HepG2 (cell line): ENCODE data around the gene SYT7. TPM values are rescaled to one million over a fixed set of nuclear protein-coding genes. Genes with fewer than 3 reads are reported as not detected.

Experiments used
- CEBPB ChIP-seq: IDR thresholded peaks from 2 replicates; pipeline ENCODE4 v1.6.1; 2011; ENCODE audit warnings: low read depth, low read length, improper control_type of control experiment, borderline replicate concordance
- GTF2F1 ChIP-seq: fragments of 150-350 bp; IDR thresholded peaks from 2 replicates; pipeline ENCODE4 v1.6.1; 2014; ENCODE audit warnings: low read length
- LRRFIP1 ChIP-seq: sonication (generic); formaldehyde crosslinking; conservative IDR thresholded peaks from 2 replicates; pipeline ENCODE4 v1.4.0; 2020; ENCODE audit warnings: missing genetic modification reagents
- NRL ChIP-seq: sonication (generic); formaldehyde crosslinking; IDR thresholded peaks from 2 replicates; pipeline ENCODE4 v1.5.0; 2020; ENCODE audit warnings: missing genetic modification reagents, mild to moderate bottlenecking, moderate library complexity, borderline replicate concordance
- POLR2AphosphoS2 ChIP-seq: IDR thresholded peaks from 2 replicates; pipeline ENCODE4 v1.6.1; 2011; ENCODE audit warnings: low read depth, low read length, improper control_type of control experiment
- RFXAP ChIP-seq: sonication (generic); formaldehyde crosslinking; IDR thresholded peaks from 2 replicates; pipeline ENCODE4 v1.4.0; 2020; ENCODE audit warnings: missing genetic modification reagents, borderline replicate concordance
- SIN3B ChIP-seq: fragments of 150-350 bp; IDR thresholded peaks from 2 replicates; pipeline ENCODE4 v1.6.1; 2014; ENCODE audit warnings: low read length
- SOX13 ChIP-seq, 3 experiments: fragments of 450-650 bp in 1 of 3; sonication (generic) in 1 of 3; formaldehyde crosslinking in 1 of 3; IDR thresholded peaks in 2 of 3; conservative IDR thresholded peaks in 1 of 3; 2 replicates each; pipeline versions ENCODE4 v1.5.0 to v1.6.1; 2016 to 2020; ENCODE audit warnings: antibody characterized with exemption in 1 of 3, mild to moderate bottlenecking in 1 of 3, missing compliant biosample characterization in 1 of 3, missing genetic modification reagents in 1 of 3, moderate library complexity in 1 of 3
- ZBTB3 ChIP-seq: sonication (generic); formaldehyde crosslinking; IDR thresholded peaks from 2 replicates; pipeline ENCODE4 v1.4.0; 2020; ENCODE audit warnings: low read depth, mild to moderate bottlenecking, moderate library complexity, missing genetic modification reagents, borderline replicate concordance
- ZFX ChIP-seq: sonication (generic); formaldehyde crosslinking; IDR thresholded peaks from 2 replicates; pipeline ENCODE4 v1.4.0; 2020; ENCODE audit warnings: mild to moderate bottlenecking, low read depth, missing genetic modification reagents, moderate library complexity
- ZFY ChIP-seq: sonication (generic); formaldehyde crosslinking; IDR thresholded peaks from 2 replicates; pipeline ENCODE4 v1.4.0; 2020; ENCODE audit warnings: missing genetic modification reagents
- ZNF274 ChIP-seq: sonication (generic); formaldehyde crosslinking; IDR thresholded peaks from 2 replicates; pipeline ENCODE4 v1.5.1; 2020; ENCODE audit warnings: mild to moderate bottlenecking, missing genetic modification reagents
- ZNF430 ChIP-seq: sonication (generic); formaldehyde crosslinking; IDR thresholded peaks from 2 replicates; pipeline ENCODE4 v1.9.0; 2021; ENCODE audit warnings: mild to moderate bottlenecking, missing genetic modification reagents
- ZNF543 ChIP-seq: sonication (generic); formaldehyde crosslinking; IDR thresholded peaks from 2 replicates; pipeline ENCODE4 v1.4.0; 2020; ENCODE audit warnings: mild to moderate bottlenecking, missing genetic modification reagents
- ZNF674 ChIP-seq: sonication (generic); formaldehyde crosslinking; IDR thresholded peaks from 2 replicates; pipeline ENCODE4 v1.5.0; 2020; ENCODE audit warnings: low read depth, mild to moderate bottlenecking, missing genetic modification reagents
- ZNF782 ChIP-seq: sonication (generic); formaldehyde crosslinking; IDR thresholded peaks from 2 replicates; pipeline ENCODE4 v1.4.0; 2020; ENCODE audit warnings: missing genetic modification reagents, mild to moderate bottlenecking, borderline replicate concordance
- ZNF816 ChIP-seq: sonication (generic); formaldehyde crosslinking; IDR thresholded peaks from 2 replicates; pipeline ENCODE4 v1.8.0; 2022; ENCODE audit warnings: missing genetic modification reagents, mild to moderate bottlenecking, borderline replicate concordance
- ZNF841 ChIP-seq: sonication (generic); formaldehyde crosslinking; IDR thresholded peaks from 2 replicates; pipeline ENCODE4 v1.8.1; 2023; ENCODE audit warnings: missing genetic modification reagents, borderline replicate concordance
- polyA plus RNA-seq, 8 experiments: library from polyadenylated mRNA; depleted of rRNA in 3 of 8; stranded (reverse) in 7 of 8; unstranded in 1 of 8; fragments of >200 nt; fragmentation: Illumina TruSeq in 4 of 8; extraction: Trizol in 4 of 8; gene quantifications; 2 replicates each; pipeline versions ENCODE4 v1.2.1 to v1.2.3, GENCODE V29; 2011 to 2016; ENCODE audit warnings: low read depth in 4 of 8, missing spikeins in 1 of 8, mixed read lengths in 1 of 8; ENCODE audit not compliant: insufficient read depth in 1 of 8
- total RNA-seq, 5 experiments: library from RNA; depleted of rRNA; stranded (reverse); fragments of >200 nt; fragmentation: Illumina TruSeq; extraction: Trizol; gene quantifications; 2 replicates each; pipeline ENCODE4 v1.2.3, GENCODE V29; 2016; ENCODE audit warnings: low read depth in 1 of 5
- TF ChIP-seq, protein P1 (sequence below): sonication (generic); formaldehyde crosslinking; IDR thresholded peaks from 2 replicates; pipeline ENCODE4 v1.4.0; 2020; ENCODE audit warnings: missing genetic modification reagents
- TF ChIP-seq, protein P2 (sequence below): sonication (generic); formaldehyde crosslinking; IDR thresholded peaks from 2 replicates; pipeline ENCODE4 v1.4.0; 2020; ENCODE audit warnings: mild to moderate bottlenecking, missing genetic modification reagents

Gene SYT7
- total and polyA plus RNA-seq, 2 of the 13 experiments (the other 11 are each of a cell fraction or from before 2014, with no cell fraction given): 1.4 to 4.4 TPM

DNA sequence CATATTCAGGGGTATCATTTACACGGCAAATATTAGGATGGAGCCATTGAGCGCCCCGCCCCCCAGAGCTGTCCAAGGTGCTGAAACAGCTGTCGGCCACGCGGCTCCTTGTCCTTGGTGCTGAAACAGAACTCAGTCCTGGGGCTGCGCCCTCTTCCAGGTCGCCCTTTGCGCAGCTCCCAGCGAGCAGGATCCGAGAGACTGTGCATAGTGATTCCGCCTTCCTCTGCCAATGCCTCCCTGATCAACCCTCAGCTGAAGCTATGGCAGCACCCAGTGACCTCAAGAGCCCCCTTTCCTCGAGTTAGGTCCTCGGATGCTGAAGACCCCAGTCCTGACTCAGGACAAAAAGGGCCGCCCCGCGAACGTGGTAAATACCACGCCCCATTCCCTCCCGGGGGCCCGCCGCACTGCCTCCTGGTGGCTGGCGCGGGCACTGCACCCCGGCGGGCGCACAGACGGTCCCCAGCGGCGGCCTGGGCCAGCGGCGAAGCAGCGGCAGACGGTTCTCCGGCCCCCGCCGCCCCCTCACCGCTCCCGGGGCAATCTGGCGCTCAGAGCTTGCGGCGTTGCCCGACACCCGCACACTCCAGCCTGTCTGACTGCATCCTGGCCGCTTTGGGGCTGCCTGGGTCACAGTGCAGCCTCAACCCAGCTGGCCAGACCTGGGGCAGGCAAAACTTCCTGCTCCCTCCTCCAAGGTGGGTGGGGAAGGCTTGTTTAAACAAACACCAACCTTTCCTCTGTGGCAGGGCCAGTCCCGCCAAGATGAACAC is 13.4 kb downstream of the SYT7 start (continued):
- TF ChIP-seq RFXAP (CRISPR knock-in tag): peak; percentile 99
- TF ChIP-seq ZFY (CRISPR knock-in tag): peak; percentile 89
- TF ChIP-seq GTF2F1: no peak
- TF ChIP-seq ZNF782: peak; percentile 100
- TF ChIP-seq ZNF430 (CRISPR knock-in tag): peak; percentile 100
- TF ChIP-seq SOX13 (IDR thresholded peaks at IDR 0.05): no peak
- peak in 1 of 2 experiments; percentile 94; a peak in 2 of 4 replicates for TF ChIP-seq SOX13 (CRISPR knock-in tag; conservative IDR thresholded peaks at IDR 0.05 in 1 of 2, IDR thresholded peaks at IDR 0.05 in 1 of 2)
- peak; percentile 99 for TF ChIP-seq ZNF841 (CRISPR knock-in tag)
- TF ChIP-seq ZNF674 (CRISPR knock-in tag): peak; percentile 100
- TF ChIP-seq ZNF543: peak; percentile 100
- TF ChIP-seq ZNF816 (CRISPR knock-in tag): peak; percentile 100
- TF ChIP-seq, protein P1, sequence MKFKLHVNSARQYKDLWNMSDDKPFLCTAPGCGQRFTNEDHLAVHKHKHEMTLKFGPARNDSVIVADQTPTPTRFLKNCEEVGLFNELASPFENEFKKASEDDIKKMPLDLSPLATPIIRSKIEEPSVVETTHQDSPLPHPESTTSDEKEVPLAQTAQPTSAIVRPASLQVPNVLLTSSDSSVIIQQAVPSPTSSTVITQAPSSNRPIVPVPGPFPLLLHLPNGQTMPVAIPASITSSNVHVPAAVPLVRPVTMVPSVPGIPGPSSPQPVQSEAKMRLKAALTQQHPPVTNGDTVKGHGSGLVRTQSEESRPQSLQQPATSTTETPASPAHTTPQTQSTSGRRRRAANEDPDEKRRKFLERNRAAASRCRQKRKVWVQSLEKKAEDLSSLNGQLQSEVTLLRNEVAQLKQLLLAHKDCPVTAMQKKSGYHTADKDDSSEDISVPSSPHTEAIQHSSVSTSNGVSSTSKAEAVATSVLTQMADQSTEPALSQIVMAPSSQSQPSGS: peak; percentile 99
- peak; percentile 100 for TF ChIP-seq NRL
- TF ChIP-seq, protein P2, sequence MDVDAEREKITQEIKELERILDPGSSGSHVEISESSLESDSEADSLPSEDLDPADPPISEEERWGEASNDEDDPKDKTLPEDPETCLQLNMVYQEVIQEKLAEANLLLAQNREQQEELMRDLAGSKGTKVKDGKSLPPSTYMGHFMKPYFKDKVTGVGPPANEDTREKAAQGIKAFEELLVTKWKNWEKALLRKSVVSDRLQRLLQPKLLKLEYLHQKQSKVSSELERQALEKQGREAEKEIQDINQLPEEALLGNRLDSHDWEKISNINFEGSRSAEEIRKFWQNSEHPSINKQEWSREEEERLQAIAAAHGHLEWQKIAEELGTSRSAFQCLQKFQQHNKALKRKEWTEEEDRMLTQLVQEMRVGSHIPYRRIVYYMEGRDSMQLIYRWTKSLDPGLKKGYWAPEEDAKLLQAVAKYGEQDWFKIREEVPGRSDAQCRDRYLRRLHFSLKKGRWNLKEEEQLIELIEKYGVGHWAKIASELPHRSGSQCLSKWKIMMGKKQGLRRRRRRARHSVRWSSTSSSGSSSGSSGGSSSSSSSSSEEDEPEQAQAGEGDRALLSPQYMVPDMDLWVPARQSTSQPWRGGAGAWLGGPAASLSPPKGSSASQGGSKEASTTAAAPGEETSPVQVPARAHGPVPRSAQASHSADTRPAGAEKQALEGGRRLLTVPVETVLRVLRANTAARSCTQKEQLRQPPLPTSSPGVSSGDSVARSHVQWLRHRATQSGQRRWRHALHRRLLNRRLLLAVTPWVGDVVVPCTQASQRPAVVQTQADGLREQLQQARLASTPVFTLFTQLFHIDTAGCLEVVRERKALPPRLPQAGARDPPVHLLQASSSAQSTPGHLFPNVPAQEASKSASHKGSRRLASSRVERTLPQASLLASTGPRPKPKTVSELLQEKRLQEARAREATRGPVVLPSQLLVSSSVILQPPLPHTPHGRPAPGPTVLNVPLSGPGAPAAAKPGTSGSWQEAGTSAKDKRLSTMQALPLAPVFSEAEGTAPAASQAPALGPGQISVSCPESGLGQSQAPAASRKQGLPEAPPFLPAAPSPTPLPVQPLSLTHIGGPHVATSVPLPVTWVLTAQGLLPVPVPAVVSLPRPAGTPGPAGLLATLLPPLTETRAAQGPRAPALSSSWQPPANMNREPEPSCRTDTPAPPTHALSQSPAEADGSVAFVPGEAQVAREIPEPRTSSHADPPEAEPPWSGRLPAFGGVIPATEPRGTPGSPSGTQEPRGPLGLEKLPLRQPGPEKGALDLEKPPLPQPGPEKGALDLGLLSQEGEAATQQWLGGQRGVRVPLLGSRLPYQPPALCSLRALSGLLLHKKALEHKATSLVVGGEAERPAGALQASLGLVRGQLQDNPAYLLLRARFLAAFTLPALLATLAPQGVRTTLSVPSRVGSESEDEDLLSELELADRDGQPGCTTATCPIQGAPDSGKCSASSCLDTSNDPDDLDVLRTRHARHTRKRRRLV (CRISPR knock-in tag): peak; percentile 99
- peak; percentile 72 for TF ChIP-seq SIN3B
- no peak for TF ChIP-seq POLR2AphosphoS2
- TF ChIP-seq CEBPB: no peak; the same call in 1 of the 2 replicates
- peak; percentile 100 for TF ChIP-seq ZNF274 (CRISPR knock-in tag)
- TF ChIP-seq LRRFIP1: peak; percentile 99
- TF ChIP-seq ZFX: peak; percentile 66
- TF ChIP-seq ZBTB3 (CRISPR knock-in tag): peak; percentile 99
